GM10248 (cell line): ENCODE results near the gene LYPD6.

Experiments
- CTCF ChIA-PET: fragments of 300-600 bp; sonication (Branson Sonifier 250); formaldehyde crosslinking; extraction: SDS; loops from one replicate; lab custom pipeline; 2021; ENCODE audit warnings: antibody characterized with exemption; lab: Yijun Ruan, JAX
- POLR2A ChIA-PET: fragments of 350-650 bp; sonication (Branson Sonifier 250); formaldehyde crosslinking; extraction: SDS; loops from one replicate; lab custom pipeline; 2020; ENCODE audit warnings: antibody characterized with exemption; lab: Yijun Ruan, JAX
- DNase-seq: peaks from one replicate; pipeline ENCODE4 v3.0.0; 2012; ENCODE audit errors: extremely low spot score
- CTCF ChIP-seq: IDR thresholded peaks from 2 replicates; pipeline ENCODE4 v1.5.1; 2012; ENCODE audit warnings: mild to moderate bottlenecking, low read depth; ENCODE audit errors: extremely low read depth, missing control alignments, control extremely low read depth

The LYPD6 gene

GRCh38 chr2:149355716-149356422 lies 25.5 kb downstream of the LYPD6 start:
- POLR2A ChIA-PET = no interaction called here
- CTCF ChIA-PET = interaction anchor here (0.6 kb wide), 1 partner anchor 17 kb away, joined by 3 read pairs; no protein-coding TSS in a partner anchor
- no peak for DNase-seq
- no peak for TF ChIP-seq CTCF

GRCh38 chr2:149357058-149357457 lies 26.7 kb downstream of the LYPD6 start:
- ChIA-PET POLR2A (no interaction called here), CTCF (no interaction called here)
- no peak for DNase-seq
- TF ChIP-seq CTCF = no peak

- ChIA-PET CTCF (interaction anchor here (1.1 kb wide), 1 partner anchor 14 kb away, joined by 4 read pairs; no protein-coding TSS in a partner anchor), POLR2A (no interaction called here)
- no peak for DNase-seq
- TF ChIP-seq CTCF = no peak
Measured at GRCh38 chr2:149360106-149360505, 29.7 kb downstream of the LYPD6 start.

- POLR2A ChIA-PET = no interaction called here
- CTCF ChIA-PET = interaction anchor here (0.9 kb wide), 1 partner anchor 347 kb away, joined by 3 read pairs; no protein-coding TSS in a partner anchor
Measured at GRCh38 chr2:149363958-149364357, 33.6 kb downstream of the LYPD6 start.

GRCh38 chr2:149364839-149365238 lies 34.5 kb downstream of the LYPD6 start:
- ChIA-PET POLR2A (interaction anchor here (0.6 kb wide), 1 partner anchor 67 kb away, joined by 3 read pairs; no protein-coding TSS in a partner anchor), CTCF (no interaction called here)
- no peak for TF ChIP-seq CTCF
- no peak for DNase-seq

More at GRCh38 chr2:149363958-149364357, 33.6 kb downstream of the LYPD6 start:
- no peak for TF ChIP-seq CTCF
- no peak for DNase-seq

GRCh38 chr2:149365931-149366583 lies 35.7 kb downstream of the LYPD6 start:
- no peak for DNase-seq
- ChIA-PET POLR2A (no interaction called here), CTCF (no interaction called here)
- no peak for TF ChIP-seq CTCF
